Neutrophil (primary cell): ENCODE data around the gene CAST.

Experiments
- H3K27ac ChIP-seq: fragments of 200-600 bp; sonication (generic); 2 replicates; pipeline ENCODE4 v1.5.1; 2016; ENCODE audit warnings: mild to moderate bottlenecking, moderate library complexity
- H3K27me3 ChIP-seq: fragments of 200-600 bp; sonication (generic); 2 replicates; pipeline ENCODE4 v1.6.0; 2016; ENCODE audit warnings: mild to moderate bottlenecking
- H3K36me3 ChIP-seq: fragments of 200-600 bp; sonication (generic); 2 replicates; pipeline ENCODE4 v1.5.1; 2017
- H3K4me1 ChIP-seq, 2 experiments: fragments of 200-600 bp in 1 of 2; sonication (generic) in 1 of 2; 1 replicate in 1 of 2; 2 replicates in 1 of 2; pipeline versions ENCODE4 v1.5.1 to v1.6.1; 2013 to 2016; ENCODE audit warnings: low read depth in 1 of 2, low read length in 1 of 2, mild to moderate bottlenecking in 1 of 2, moderate library complexity in 1 of 2; ENCODE audit not compliant: control insufficient read depth in 1 of 2, insufficient read depth in 1 of 2
- H3K4me3 ChIP-seq, 2 experiments: fragments of 200-600 bp in 1 of 2; sonication (generic) in 1 of 2; 1 replicate in 1 of 2; 2 replicates in 1 of 2; pipeline ENCODE4 v1.5.1; 2013 to 2016; ENCODE audit warnings: low read depth in 1 of 2, low read length in 1 of 2, mild to moderate bottlenecking in 1 of 2, moderate library complexity in 1 of 2
- H3K9me3 ChIP-seq: fragments of 200-600 bp; sonication (generic); 2 replicates; pipeline ENCODE4 v1.5.1; 2016
- CTCF ChIP-seq: fragments of 200-600 bp; sonication (generic); IDR thresholded peaks from 2 replicates; pipeline ENCODE4 v1.5.1; 2016; ENCODE audit warnings: antibody characterized with exemption

The CAST gene

GRCh38 chr5:96717874-96718273 lies 55.7 kb downstream of the CAST start:
- peaks cover 12 to 16% of the 10 kb centered on the region in 2 experiments for H3K4me1 ChIP-seq
- H3K9me3 ChIP-seq, result no peaks in the 10 kb centered on the region
- peaks cover 10% of the 10 kb centered on the region for H3K36me3 ChIP-seq
- TF ChIP-seq CTCF, result no peak
- no peaks in the 10 kb centered on the region for H3K27me3 ChIP-seq
- no peak overlapping the region for H3K27ac ChIP-seq
- no peak overlapping the region for H3K4me3 ChIP-seq

- peaks cover 12 to 16% of the 10 kb centered on the region in 2 experiments for H3K4me1 ChIP-seq
Observed at GRCh38 chr5:96718635-96719077, 56.5 kb downstream of the CAST start.

GRCh38 chr5:96720408-96720807 lies 58.2 kb downstream of the CAST start:
- Histone ChIP-seq H3K9me3 (no peaks in the 10 kb centered on the region), H3K36me3 (peaks cover 26% of the 10 kb centered on the region), H3K27ac (no peak overlapping the region), H3K27me3 (no peaks in the 10 kb centered on the region), H3K4me3 (no peak overlapping the region), H3K4me1 (peaks cover 2 to 4% of the 10 kb centered on the region in 2 experiments)
- no peak for TF ChIP-seq CTCF

More at GRCh38 chr5:96718635-96719077, 56.5 kb downstream of the CAST start:
- H3K36me3 ChIP-seq, result peaks cover 12% of the 10 kb centered on the region
- no peak overlapping the region for H3K27ac ChIP-seq
- H3K4me3 ChIP-seq, result no peak overlapping the region
- no peak for TF ChIP-seq CTCF
- no peaks in the 10 kb centered on the region for H3K27me3 ChIP-seq
- no peaks in the 10 kb centered on the region for H3K9me3 ChIP-seq

- H3K27ac ChIP-seq, result no peak overlapping the region
Observed at GRCh38 chr5:96721351-96721977, 59.3 kb downstream of the CAST start.

GRCh38 chr5:96725257-96725656 lies 63.1 kb downstream of the CAST start:
- Histone ChIP-seq H3K27me3 (no peaks in the 10 kb centered on the region), H3K36me3 (peaks cover 52% of the 10 kb centered on the region), H3K27ac (no peak overlapping the region), H3K4me1 (no peaks in the 10 kb centered on the region), H3K9me3 (no peaks in the 10 kb centered on the region), H3K4me3 (no peak overlapping the region)
- TF ChIP-seq CTCF, result no peak

More at GRCh38 chr5:96721351-96721977, 59.3 kb downstream of the CAST start:
- Histone ChIP-seq H3K4me3 (no peak overlapping the region), H3K36me3 (peaks cover 29% of the 10 kb centered on the region), H3K9me3 (no peaks in the 10 kb centered on the region), H3K4me1 (no peaks in the 10 kb centered on the region), H3K27me3 (no peaks in the 10 kb centered on the region)
- TF ChIP-seq CTCF, result no peak
